Breast epithelium (tissue), 4 donors: ENCODE data around the gene NANOG. TPM values are rescaled to one million over a fixed set of nuclear protein-coding genes. Genes with fewer than 3 reads are reported as not detected.
"Not testable (repeated sequence)": the region's sequence is repeated elsewhere in the genome, so short reads cannot be mapped to it uniquely, and the experiment has no call there.

Source experiments
- DNase-seq, 2 donors: peaks; one replicate each; pipeline ENCODE4 v3.0.0-alpha.2; 2019; ENCODE audit warnings: low spot score in 2 of 2
- H3K27ac ChIP-seq, 2 donors: fragments of 200-600 bp; sonication (generic) in 1 of 2; one replicate each; pipeline ENCODE4 v1.5.1; 2016 to 2019; ENCODE audit warnings: mild to moderate bottlenecking in 1 of 2
- H3K27me3 ChIP-seq, 2 donors: fragments of 200-600 bp; sonication (generic) in 1 of 2; one replicate each; pipeline versions ENCODE4 v1.5.1 to v1.6.0; 2017 to 2019; ENCODE audit warnings: control low read depth in 1 of 2, mild to moderate bottlenecking in 1 of 2
- H3K36me3 ChIP-seq: fragments of 200-600 bp; one replicate; pipeline ENCODE4 v1.5.1; 2019
- H3K4me1 ChIP-seq, 2 donors: fragments of 200-600 bp; sonication (generic); one replicate each; pipeline ENCODE4 v1.5.1; 2016 to 2019; ENCODE audit warnings: control low read depth in 1 of 2
- H3K4me3 ChIP-seq, 3 donors: fragments of 200-600 bp; sonication (generic); 1 replicate in 2 of 3; 2 replicates in 1 of 3; pipeline ENCODE4 v1.5.1; 2016 to 2019; ENCODE audit warnings: mild to moderate bottlenecking in 3 of 3, moderate library complexity in 2 of 3
- H3K9me3 ChIP-seq, 2 donors: fragments of 200-600 bp; sonication (generic) in 1 of 2; one replicate each; pipeline ENCODE4 v1.5.1; 2016 to 2019; ENCODE audit warnings: control low read depth in 1 of 2
- POLR2A ChIP-seq: fragments of 450-650 bp; IDR thresholded peaks from one replicate; pipeline ENCODE4 v1.6.1; 2016; ENCODE audit warnings: antibody characterized with exemption, mild to moderate bottlenecking, moderate library complexity
- POLR2AphosphoS5 ChIP-seq, 3 donors: sonication (generic); formaldehyde crosslinking; IDR thresholded peaks; one replicate each; pipeline ENCODE4 v1.6.1; 2017; ENCODE audit warnings: antibody characterized with exemption in 3 of 3
- intact Hi-C: fragments of 100-400 bp; cut with DNase I; formaldehyde crosslinking; loops from one replicate; pipeline ENCODE4 v1.15.1; 2023; ENCODE audit warnings: low total_unique reads
- total RNA-seq, 3 donors: library from RNA; depleted of rRNA; stranded (reverse); fragments of >200 nt; gene quantifications; one replicate each; pipeline ENCODE4 v1.1.0, GENCODE V29; 2016
- TF ChIP-seq, protein P1 (sequence below), 3 donors: fragments of 450-650 bp; IDR thresholded peaks; one replicate each; pipeline ENCODE4 v1.5.1; 2016 to 2017; ENCODE audit warnings: antibody characterized with exemption in 3 of 3, mild to moderate bottlenecking in 3 of 3, moderate library complexity in 3 of 3

Gene NANOG
- total RNA-seq: under 1 TPM in 2 of 3 donors, not detected in 1; 0.15 to 0.32 TPM

GRCh38 chr12:7788884-7789528, at the start of gene NANOG:
NANOG (plus strand) TSS chr12:7789402; CDS start chr12:7789615, 213 bp downstream.
- H3K9me3 ChIP-seq, H3K4me1 ChIP-seq, H3K27me3 ChIP-seq, H3K27ac ChIP-seq, DNase-seq, H3K4me3 ChIP-seq, H3K36me3 ChIP-seq, intact Hi-C loops: not testable (repeated sequence)

- Histone ChIP-seq H3K4me3 (no peak within 1 kb of the TSS), H3K4me1 (no peaks in the 10 kb centered on the region), H3K9me3 (peaks cover 0 to 4% of the 10 kb centered on the region in 2 donors), H3K27me3 (no peaks in the 10 kb centered on the region), H3K36me3 (no peaks in the 10 kb centered on the region), H3K27ac (no peak within 1 kb of the TSS)
- no peak for DNase-seq
- TF ChIP-seq POLR2AphosphoS5 (IDR thresholded peaks at IDR 0.05): no peak
- TF ChIP-seq, protein P1, sequence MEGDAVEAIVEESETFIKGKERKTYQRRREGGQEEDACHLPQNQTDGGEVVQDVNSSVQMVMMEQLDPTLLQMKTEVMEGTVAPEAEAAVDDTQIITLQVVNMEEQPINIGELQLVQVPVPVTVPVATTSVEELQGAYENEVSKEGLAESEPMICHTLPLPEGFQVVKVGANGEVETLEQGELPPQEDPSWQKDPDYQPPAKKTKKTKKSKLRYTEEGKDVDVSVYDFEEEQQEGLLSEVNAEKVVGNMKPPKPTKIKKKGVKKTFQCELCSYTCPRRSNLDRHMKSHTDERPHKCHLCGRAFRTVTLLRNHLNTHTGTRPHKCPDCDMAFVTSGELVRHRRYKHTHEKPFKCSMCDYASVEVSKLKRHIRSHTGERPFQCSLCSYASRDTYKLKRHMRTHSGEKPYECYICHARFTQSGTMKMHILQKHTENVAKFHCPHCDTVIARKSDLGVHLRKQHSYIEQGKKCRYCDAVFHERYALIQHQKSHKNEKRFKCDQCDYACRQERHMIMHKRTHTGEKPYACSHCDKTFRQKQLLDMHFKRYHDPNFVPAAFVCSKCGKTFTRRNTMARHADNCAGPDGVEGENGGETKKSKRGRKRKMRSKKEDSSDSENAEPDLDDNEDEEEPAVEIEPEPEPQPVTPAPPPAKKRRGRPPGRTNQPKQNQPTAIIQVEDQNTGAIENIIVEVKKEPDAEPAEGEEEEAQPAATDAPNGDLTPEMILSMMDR (IDR thresholded peaks at IDR 0.05): no peak
- no peak for TF ChIP-seq POLR2A
- intact Hi-C loops: no loop called here
Measured at GRCh38 chr12:7747246-7747645, 42.0 kb upstream of the NANOG start, which contains the start of gene CLEC4C. CLEC4C (minus strand) TSS chr12:7747375; CDS start chr12:7747348, 27 bp downstream.

DNA sequence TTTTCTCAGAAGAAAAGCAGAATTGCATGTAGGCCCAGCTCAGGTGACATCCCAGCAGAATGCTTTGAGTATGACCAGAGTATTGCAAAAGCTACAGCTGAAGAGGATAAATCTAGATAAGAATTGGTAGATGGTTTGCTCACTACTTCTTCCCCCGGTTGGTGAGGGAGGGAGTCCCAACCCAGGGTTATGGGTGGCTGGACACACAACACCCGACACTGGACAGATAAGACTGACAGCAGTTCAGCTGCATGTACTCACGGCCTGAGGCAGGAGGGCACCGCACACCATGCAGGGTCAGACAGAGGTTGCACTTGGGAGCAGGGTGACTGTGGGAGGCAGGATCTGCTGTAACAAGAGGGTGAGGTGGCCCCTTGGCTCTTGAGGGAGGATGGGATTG, 40.4 kb upstream of the NANOG start:
- Histone ChIP-seq H3K9me3 (peaks cover 0 to 4% of the 10 kb centered on the region in 2 donors), H3K27ac (no peak overlapping the region), H3K4me1 (no peaks in the 10 kb centered on the region), H3K4me3 (no peak overlapping the region), H3K27me3 (no peaks in the 10 kb centered on the region), H3K36me3 (no peaks in the 10 kb centered on the region)
- TF ChIP-seq, protein P1 (IDR thresholded peaks at IDR 0.05): no peak
- TF ChIP-seq POLR2AphosphoS5 (IDR thresholded peaks at IDR 0.05) (no peak), POLR2A (no peak)
- intact Hi-C loops: no loop called here
- no peak for DNase-seq

DNA sequence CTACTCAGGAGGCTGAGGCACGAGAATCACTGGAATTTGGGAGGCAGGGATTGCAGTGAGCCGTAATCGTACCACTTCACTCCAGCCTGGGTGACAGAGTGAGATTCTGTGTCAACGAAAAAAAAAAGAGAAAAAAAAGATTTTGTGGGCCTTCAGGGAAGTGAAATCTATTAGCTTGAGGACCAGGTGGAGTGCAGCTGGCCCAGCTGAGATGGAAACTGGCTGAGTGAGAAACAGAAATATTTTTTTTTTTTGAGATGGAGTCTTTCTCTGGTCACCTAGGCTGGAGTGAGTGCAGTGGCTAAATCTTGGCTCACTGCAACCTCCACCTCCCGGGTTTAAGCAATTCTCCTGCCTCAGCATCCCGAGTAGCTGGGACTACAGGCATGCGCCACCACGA, 39.8 kb upstream of the NANOG start:
- DNase-seq: no peak
- no peak overlapping the region for H3K4me3 ChIP-seq
- TF ChIP-seq POLR2A (no peak), POLR2AphosphoS5 (IDR thresholded peaks at IDR 0.05) (no peak)
- TF ChIP-seq, protein P1 (IDR thresholded peaks at IDR 0.05): no peak
- no peaks in the 10 kb centered on the region for H3K36me3 ChIP-seq
- no peaks in the 10 kb centered on the region for H3K27me3 ChIP-seq
- intact Hi-C loops: no loop called here
- H3K27ac ChIP-seq: no peak overlapping the region
- no peaks in the 10 kb centered on the region for H3K4me1 ChIP-seq
- H3K9me3 ChIP-seq: peaks cover 0 to 4% of the 10 kb centered on the region in 2 donors

DNA sequence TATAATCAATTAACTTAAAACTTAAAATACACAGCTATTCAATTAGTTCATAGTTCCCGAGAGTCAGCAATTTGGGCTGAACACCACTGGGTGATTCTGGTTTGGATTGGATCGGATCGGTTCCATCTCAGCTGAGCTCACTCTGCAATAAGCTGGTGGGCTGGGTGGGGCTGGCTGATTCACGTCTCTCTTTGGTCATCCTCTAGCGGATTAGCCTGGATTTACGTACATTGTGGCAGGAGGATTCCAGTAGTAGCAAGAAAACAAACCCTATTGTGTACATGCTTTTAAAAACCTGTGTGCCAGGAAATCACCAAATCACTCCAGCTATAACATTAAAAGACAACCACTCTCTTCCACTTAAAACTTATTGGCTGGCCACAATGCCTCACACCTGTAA, 38.9 kb upstream of the NANOG start:
- Histone ChIP-seq H3K36me3 (no peaks in the 10 kb centered on the region), H3K4me1 (no peaks in the 10 kb centered on the region), H3K4me3 (no peak overlapping the region), H3K27me3 (no peaks in the 10 kb centered on the region), H3K9me3 (peaks cover 0 to 4% of the 10 kb centered on the region in 2 donors), H3K27ac (no peak overlapping the region)
- intact Hi-C loops: no loop called here
- TF ChIP-seq, protein P1 (IDR thresholded peaks at IDR 0.05): no peak
- TF ChIP-seq POLR2A: no peak
- no peak for TF ChIP-seq POLR2AphosphoS5 (IDR thresholded peaks at IDR 0.05)
- DNase-seq: no peak
